ENCODE data around the gene KIAA1614. TPM values are rescaled to one million over a fixed set of nuclear protein-coding genes. Genes with fewer than 3 reads are reported as not detected.

The KIAA1614 gene
- total RNA-seq, 1 donor from 2014 or later = 0.79 TPM

- Histone ChIP-seq H3K36me3 (ENCODE audit: control insufficient read depth, insufficient read depth, low read length) (no peaks in the 10 kb centered on the region), H3K4me3 (ENCODE audit: low read depth, low read length) (no peak overlapping the region), H3K27me3 (ENCODE audit: control insufficient read depth, insufficient read depth, low read length) (no peaks in the 10 kb centered on the region)
- TF ChIP-seq CTCF (IDR thresholded peaks at IDR 0.05; ENCODE audit: insufficient read depth, low read length, severe bottlenecking) = no peak
- DNase-seq (ENCODE audit: low read depth) (no peak), FAIRE-seq (no peak)
These were observed 14.7 kb downstream of the KIAA1614 start for GRCh38 chr1:180927348-180927747.

GRCh38 chr1:180927841-180928240 is 15.1 kb downstream of the KIAA1614 start:
- TF ChIP-seq CTCF (IDR thresholded peaks at IDR 0.05; ENCODE audit: insufficient read depth, low read length, severe bottlenecking) = no peak
- FAIRE-seq (no peak), DNase-seq (ENCODE audit: low read depth) (no peak)
- H3K36me3 ChIP-seq (ENCODE audit: control insufficient read depth, insufficient read depth, low read length) = no peaks in the 10 kb centered on the region
- no peak overlapping the region for H3K4me3 ChIP-seq (ENCODE audit: low read depth, low read length)
- H3K27me3 ChIP-seq (ENCODE audit: control insufficient read depth, insufficient read depth, low read length) = no peaks in the 10 kb centered on the region

GRCh38 chr1:180928331-180929230 is 15.9 kb downstream of the KIAA1614 start:
- Histone ChIP-seq H3K36me3 (ENCODE audit: control insufficient read depth, insufficient read depth, low read length) (no peaks in the 10 kb centered on the region), H3K4me3 (ENCODE audit: low read depth, low read length) (no peak overlapping the region), H3K27me3 (ENCODE audit: control insufficient read depth, insufficient read depth, low read length) (no peaks in the 10 kb centered on the region)
- DNase-seq (ENCODE audit: low read depth) (no peak), FAIRE-seq (no peak)
- TF ChIP-seq CTCF (IDR thresholded peaks at IDR 0.05; ENCODE audit: insufficient read depth, low read length, severe bottlenecking) = no peak

GRCh38 chr1:180929389-180929788 is 16.7 kb downstream of the KIAA1614 start:
- FAIRE-seq = no peak
- no peak for TF ChIP-seq CTCF (IDR thresholded peaks at IDR 0.05; ENCODE audit: insufficient read depth, low read length, severe bottlenecking)

GRCh38 chr1:180930687-180931086 is 18.0 kb downstream of the KIAA1614 start:
- FAIRE-seq (no peak), DNase-seq (ENCODE audit: low read depth) (no peak)
- Histone ChIP-seq H3K4me3 (ENCODE audit: low read depth, low read length) (no peak overlapping the region), H3K36me3 (ENCODE audit: control insufficient read depth, insufficient read depth, low read length) (no peaks in the 10 kb centered on the region), H3K27me3 (ENCODE audit: control insufficient read depth, insufficient read depth, low read length) (no peaks in the 10 kb centered on the region)
- no peak for TF ChIP-seq CTCF (IDR thresholded peaks at IDR 0.05; ENCODE audit: insufficient read depth, low read length, severe bottlenecking)

More at GRCh38 chr1:180929389-180929788, 16.7 kb downstream of the KIAA1614 start:
- Histone ChIP-seq H3K36me3 (ENCODE audit: control insufficient read depth, insufficient read depth, low read length) (no peaks in the 10 kb centered on the region), H3K27me3 (ENCODE audit: control insufficient read depth, insufficient read depth, low read length) (no peaks in the 10 kb centered on the region), H3K4me3 (ENCODE audit: low read depth, low read length) (no peak overlapping the region)
- no peak for DNase-seq (ENCODE audit: low read depth)

Measured in bronchial epithelial cell (primary cell).